Neural cell (in vitro differentiated cells): ENCODE measurements around the gene GUCA2A. TPM values are rescaled to one million over a fixed set of nuclear protein-coding genes. Genes with fewer than 3 reads are reported as not detected.

Source experiments
- H2AFZ ChIP-seq: fragments of 200-600, 300-800 bp; sonication (generic), shearing (Covaris generic); 2 replicates; pipeline ENCODE4 v1.6.0; 2014; ENCODE audit warnings: low read depth, mild to moderate bottlenecking, antibody characterized with exemption, low read length, moderate library complexity
- H3F3A ChIP-seq: fragments of 200-600 bp; shearing (Covaris generic); 2 replicates; pipeline ENCODE4 v1.6.1; 2016; ENCODE audit warnings: mild to moderate bottlenecking, moderate library complexity, mixed read lengths, antibody characterized with exemption, low read length; ENCODE audit not compliant: insufficient read depth, poor library complexity, severe bottlenecking
- H3K27ac ChIP-seq: fragments of 200-600, 300-800 bp; sonication (generic), shearing (Covaris generic); 2 replicates; pipeline ENCODE4 v1.5.1; 2014; ENCODE audit warnings: mild to moderate bottlenecking, low read length, moderate library complexity
- H3K27me3 ChIP-seq: fragments of 300-800, 200-600 bp; sonication (generic), shearing (Covaris generic); 2 replicates; pipeline ENCODE4 v1.6.0; 2014; ENCODE audit warnings: mild to moderate bottlenecking, low read depth, low read length, moderate library complexity; ENCODE audit not compliant: insufficient read depth
- H3K36me3 ChIP-seq: fragments of 300-800, 200-600 bp; sonication (generic), shearing (Covaris generic); 2 replicates; pipeline ENCODE4 v1.5.1; 2014; ENCODE audit warnings: mild to moderate bottlenecking, antibody characterized with exemption, low read length, moderate library complexity; ENCODE audit not compliant: insufficient read depth
- H3K4me2 ChIP-seq: fragments of 300-800, 200-600 bp; sonication (generic), shearing (Covaris generic); 2 replicates; pipeline ENCODE4 v1.6.0; 2014; ENCODE audit warnings: mild to moderate bottlenecking, low read length
- H3K4me3 ChIP-seq: fragments of 300-800, 200-600 bp; sonication (generic), shearing (Covaris generic); 2 replicates; pipeline ENCODE4 v1.5.1; 2014; ENCODE audit warnings: mild to moderate bottlenecking, low read length, moderate library complexity
- H3K79me2 ChIP-seq: fragments of 200-600 bp; shearing (Covaris generic); replicated peaks from 2 replicates; pipeline ENCODE4 v1.6.0; 2014; ENCODE audit warnings: mild to moderate bottlenecking, low read length, moderate library complexity; ENCODE audit not compliant: insufficient read depth
- H3K9ac ChIP-seq: fragments of 300-800, 200-600 bp; sonication (generic), shearing (Covaris generic); 2 replicates; pipeline ENCODE4 v1.6.1; 2016; ENCODE audit warnings: mild to moderate bottlenecking, low read length, mixed read lengths
- H3K9me2 ChIP-seq: fragments of 200-600 bp; shearing (Covaris generic); 2 replicates; pipeline ENCODE4 v1.6.1; 2016; ENCODE audit warnings: mild to moderate bottlenecking, low read length, mixed read lengths; ENCODE audit not compliant: insufficient read depth
- H3K9me3 ChIP-seq: fragments of 200-600, 300-800 bp; sonication (generic), shearing (Covaris generic); 2 replicates; pipeline ENCODE4 v1.6.1; 2016; ENCODE audit warnings: mild to moderate bottlenecking, mixed run types, low read length, moderate library complexity, mixed read lengths
- H4K20me1 ChIP-seq: fragments of 200-600 bp; shearing (Covaris generic); 2 replicates; pipeline ENCODE4 v1.6.1; 2016; ENCODE audit warnings: mild to moderate bottlenecking, mixed run types; ENCODE audit not compliant: insufficient read depth
- CTCF ChIP-seq: fragments of 450-650 bp; IDR thresholded peaks from 2 replicates; pipeline ENCODE4 v1.5.1; 2014; ENCODE audit warnings: antibody characterized with exemption, mild to moderate bottlenecking, moderate library complexity; ENCODE audit not compliant: poor library complexity, severe bottlenecking
- EP300 ChIP-seq: fragments of 450-650 bp; conservative IDR thresholded peaks from 2 replicates; pipeline ENCODE4 v1.6.1; 2014; ENCODE audit warnings: antibody characterized with exemption, mild to moderate bottlenecking, moderate library complexity; ENCODE audit not compliant: poor library complexity, severe bottlenecking
- EZH2 ChIP-seq: fragments of 200-600, 300-800 bp; shearing (Covaris generic), sonication (generic); IDR thresholded peaks from 2 replicates; pipeline ENCODE4 v1.6.1; 2014; ENCODE audit warnings: antibody characterized with exemption, low read length, borderline replicate concordance, mild to moderate bottlenecking; ENCODE audit not compliant: insufficient read depth, poor library complexity, severe bottlenecking
- MXI1 ChIP-seq: fragments of 450-650 bp; conservative IDR thresholded peaks from 2 replicates; pipeline ENCODE4 v1.6.1; 2014; ENCODE audit warnings: antibody characterized with exemption, mild to moderate bottlenecking; ENCODE audit not compliant: poor library complexity, severe bottlenecking
- POLR2AphosphoS5 ChIP-seq: IDR thresholded peaks from 2 replicates; pipeline ENCODE4 v1.6.1; 2012
- RAD21 ChIP-seq: fragments of 450-650 bp; conservative IDR thresholded peaks from 2 replicates; pipeline ENCODE4 v1.6.1; 2014; ENCODE audit warnings: antibody characterized with exemption, mild to moderate bottlenecking, moderate library complexity
- SMC3 ChIP-seq: fragments of 450-650 bp; conservative IDR thresholded peaks from 2 replicates; pipeline ENCODE4 v1.6.1; 2014; ENCODE audit warnings: antibody characterized with exemption, mild to moderate bottlenecking, moderate library complexity; ENCODE audit not compliant: poor library complexity
- TAF1 ChIP-seq: IDR thresholded peaks from 2 replicates; pipeline ENCODE4 v1.6.1; 2012; ENCODE audit warnings: low read depth
- polyA plus RNA-seq: library from polyadenylated mRNA; depleted of rRNA; stranded (reverse); fragments of >200 nt; gene quantifications from 2 replicates; pipeline ENCODE4 v1.2.3, GENCODE V29; 2014
- TF ChIP-seq, protein P1 (sequence below): IDR thresholded peaks from 2 replicates; pipeline ENCODE4 v1.6.1; 2012; ENCODE audit warnings: borderline replicate concordance

GUCA2A gene
- polyA plus RNA-seq, 1 donor from 2014 or later: not detected

- Histone ChIP-seq H3K27ac (no peak overlapping the region), H3K9me2 (no peaks in the 10 kb centered on the region), H3K27me3 (no peaks in the 10 kb centered on the region), H2AFZ (no peak overlapping the region), H3K9ac (no peak overlapping the region), H3K9me3 (no peaks in the 10 kb centered on the region), H3F3A (no peaks in the 10 kb centered on the region), H3K4me2 (no peak overlapping the region), H3K4me3 (no peak overlapping the region), H3K79me2 (no peaks in the 10 kb centered on the region), H4K20me1 (no peaks in the 10 kb centered on the region), H3K36me3 (no peaks in the 10 kb centered on the region)
- TF ChIP-seq EZH2: no peak
Observed at GRCh38 chr1:42179900-42180329, 15.4 kb upstream of the GUCA2A start.

GRCh38 chr1:42179275-42179674, 14.7 kb upstream of the GUCA2A start:
- Histone ChIP-seq H3K4me2 (no peak overlapping the region), H3K27ac (no peak overlapping the region)
- TF ChIP-seq, protein P1, sequence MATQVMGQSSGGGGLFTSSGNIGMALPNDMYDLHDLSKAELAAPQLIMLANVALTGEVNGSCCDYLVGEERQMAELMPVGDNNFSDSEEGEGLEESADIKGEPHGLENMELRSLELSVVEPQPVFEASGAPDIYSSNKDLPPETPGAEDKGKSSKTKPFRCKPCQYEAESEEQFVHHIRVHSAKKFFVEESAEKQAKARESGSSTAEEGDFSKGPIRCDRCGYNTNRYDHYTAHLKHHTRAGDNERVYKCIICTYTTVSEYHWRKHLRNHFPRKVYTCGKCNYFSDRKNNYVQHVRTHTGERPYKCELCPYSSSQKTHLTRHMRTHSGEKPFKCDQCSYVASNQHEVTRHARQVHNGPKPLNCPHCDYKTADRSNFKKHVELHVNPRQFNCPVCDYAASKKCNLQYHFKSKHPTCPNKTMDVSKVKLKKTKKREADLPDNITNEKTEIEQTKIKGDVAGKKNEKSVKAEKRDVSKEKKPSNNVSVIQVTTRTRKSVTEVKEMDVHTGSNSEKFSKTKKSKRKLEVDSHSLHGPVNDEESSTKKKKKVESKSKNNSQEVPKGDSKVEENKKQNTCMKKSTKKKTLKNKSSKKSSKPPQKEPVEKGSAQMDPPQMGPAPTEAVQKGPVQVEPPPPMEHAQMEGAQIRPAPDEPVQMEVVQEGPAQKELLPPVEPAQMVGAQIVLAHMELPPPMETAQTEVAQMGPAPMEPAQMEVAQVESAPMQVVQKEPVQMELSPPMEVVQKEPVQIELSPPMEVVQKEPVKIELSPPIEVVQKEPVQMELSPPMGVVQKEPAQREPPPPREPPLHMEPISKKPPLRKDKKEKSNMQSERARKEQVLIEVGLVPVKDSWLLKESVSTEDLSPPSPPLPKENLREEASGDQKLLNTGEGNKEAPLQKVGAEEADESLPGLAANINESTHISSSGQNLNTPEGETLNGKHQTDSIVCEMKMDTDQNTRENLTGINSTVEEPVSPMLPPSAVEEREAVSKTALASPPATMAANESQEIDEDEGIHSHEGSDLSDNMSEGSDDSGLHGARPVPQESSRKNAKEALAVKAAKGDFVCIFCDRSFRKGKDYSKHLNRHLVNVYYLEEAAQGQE: no peak
- TF ChIP-seq POLR2AphosphoS5 (no peak), MXI1 (no peak), TAF1 (no peak), EP300 (no peak)

GRCh38 chr1:42178249-42178648, 13.7 kb upstream of the GUCA2A start:
- Histone ChIP-seq H3F3A (no peaks in the 10 kb centered on the region), H3K36me3 (no peaks in the 10 kb centered on the region), H3K9me2 (no peaks in the 10 kb centered on the region), H3K79me2 (no peaks in the 10 kb centered on the region), H3K27me3 (no peaks in the 10 kb centered on the region), H3K9me3 (no peaks in the 10 kb centered on the region), H4K20me1 (no peaks in the 10 kb centered on the region), H3K4me2 (no peak overlapping the region), H3K27ac (no peak overlapping the region), H3K9ac (no peak overlapping the region), H2AFZ (no peak overlapping the region), H3K4me3 (no peak overlapping the region)
- TF ChIP-seq EZH2 (no peak), SMC3 (no peak), POLR2AphosphoS5 (no peak), MXI1 (no peak), RAD21 (no peak), EP300 (no peak), TAF1 (no peak), CTCF (no peak)
- TF ChIP-seq, protein P1: no peak

More at GRCh38 chr1:42179275-42179674, 14.7 kb upstream of the GUCA2A start:
- H3K27me3 ChIP-seq: no peaks in the 10 kb centered on the region
- H3K9ac ChIP-seq: no peak overlapping the region
- H3K79me2 ChIP-seq: no peaks in the 10 kb centered on the region
- no peaks in the 10 kb centered on the region for H3K9me3 ChIP-seq
- H2AFZ ChIP-seq: no peak overlapping the region
- H3K9me2 ChIP-seq: no peaks in the 10 kb centered on the region
- H3K4me3 ChIP-seq: no peak overlapping the region
- H3F3A ChIP-seq: no peaks in the 10 kb centered on the region
- no peaks in the 10 kb centered on the region for H3K36me3 ChIP-seq
- no peaks in the 10 kb centered on the region for H4K20me1 ChIP-seq
